Stimulated activated CD4-positive, alpha-beta T cell treated with anti-CD3 and anti-CD28 coated beads, Interleukin-12 subunit alpha, Interleukin-12 subunit beta, amount 100 ng/mL, for 4 hours (primary cell): Measurements from ENCODE around the gene MRPL22.
"Not testable (repeated sequence)": the region's sequence is repeated elsewhere in the genome, so short reads cannot be mapped to it uniquely, and the experiment has no call there.

ENCODE experiments used
- DNase-seq: peaks from one replicate; pipeline ENCODE4 v3.0.0-alpha.2; 2020

MRPL22 gene

GRCh38 chr5:154940772-154941620 is at the start of gene MRPL22:
MRPL22 (plus strand) TSS chr5:154941073; CDS start chr5:154941111, 38 bp downstream.
- DNase-seq = peak; percentile 93

DNA sequence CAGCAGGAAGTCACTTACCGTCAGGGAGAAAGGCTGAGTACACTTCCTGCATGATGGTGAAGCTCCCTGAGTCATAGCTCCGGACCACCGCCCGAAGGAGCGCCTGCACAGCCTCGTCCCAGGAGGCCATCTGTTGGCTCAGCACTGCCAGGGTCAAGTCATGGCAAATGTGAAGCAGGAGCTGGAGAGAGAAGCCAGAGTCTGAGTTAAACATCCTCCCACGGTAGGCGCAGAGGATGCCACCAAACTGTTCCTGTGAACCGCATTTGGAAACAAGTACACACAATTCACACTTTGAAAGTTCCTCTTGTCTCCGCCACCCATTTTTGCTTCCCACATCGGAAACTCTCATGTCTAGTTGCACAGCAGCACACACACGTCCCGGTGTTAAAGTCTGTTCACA is 48.5 kb upstream of the MRPL22 start:
- no peak for DNase-seq

- no peak for DNase-seq
These were observed 47.5 kb upstream of the MRPL22 start for GRCh38 chr5:154893381-154893780.

GRCh38 chr5:154895606-154896561 is 45.0 kb upstream of the MRPL22 start:
- DNase-seq = no peak

DNA sequence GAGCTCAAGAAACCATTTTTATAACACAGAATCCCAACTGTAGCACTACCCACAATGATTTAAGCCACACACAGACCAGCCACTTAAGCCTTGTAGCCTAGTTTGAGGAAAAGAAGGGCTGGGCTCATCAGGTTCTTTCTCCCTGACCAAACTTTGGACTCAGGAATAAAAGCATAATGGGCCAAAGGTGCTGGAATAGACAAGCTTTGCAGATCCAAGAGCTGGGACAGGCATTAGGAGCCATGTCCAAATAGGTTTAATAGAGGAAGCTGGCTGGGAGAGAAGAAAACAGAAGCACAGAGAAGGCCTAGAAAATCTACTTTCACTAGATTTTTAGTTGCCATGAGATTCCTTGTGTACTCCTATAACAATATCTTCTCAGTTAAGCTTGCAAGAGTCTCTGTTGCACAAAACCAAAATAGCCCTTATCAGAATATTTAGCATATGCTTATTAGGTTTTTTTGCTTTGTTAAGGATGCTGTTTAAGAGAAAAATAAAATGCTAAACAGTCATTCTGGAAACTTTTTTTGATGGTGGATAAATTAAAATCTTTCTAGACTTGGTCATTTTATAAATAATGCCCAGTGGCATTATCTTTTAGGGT is 44.2 kb upstream of the MRPL22 start:
- no peak for DNase-seq

- no peak for DNase-seq
These were observed 42.7 kb upstream of the MRPL22 start for GRCh38 chr5:154898210-154898609.

DNA sequence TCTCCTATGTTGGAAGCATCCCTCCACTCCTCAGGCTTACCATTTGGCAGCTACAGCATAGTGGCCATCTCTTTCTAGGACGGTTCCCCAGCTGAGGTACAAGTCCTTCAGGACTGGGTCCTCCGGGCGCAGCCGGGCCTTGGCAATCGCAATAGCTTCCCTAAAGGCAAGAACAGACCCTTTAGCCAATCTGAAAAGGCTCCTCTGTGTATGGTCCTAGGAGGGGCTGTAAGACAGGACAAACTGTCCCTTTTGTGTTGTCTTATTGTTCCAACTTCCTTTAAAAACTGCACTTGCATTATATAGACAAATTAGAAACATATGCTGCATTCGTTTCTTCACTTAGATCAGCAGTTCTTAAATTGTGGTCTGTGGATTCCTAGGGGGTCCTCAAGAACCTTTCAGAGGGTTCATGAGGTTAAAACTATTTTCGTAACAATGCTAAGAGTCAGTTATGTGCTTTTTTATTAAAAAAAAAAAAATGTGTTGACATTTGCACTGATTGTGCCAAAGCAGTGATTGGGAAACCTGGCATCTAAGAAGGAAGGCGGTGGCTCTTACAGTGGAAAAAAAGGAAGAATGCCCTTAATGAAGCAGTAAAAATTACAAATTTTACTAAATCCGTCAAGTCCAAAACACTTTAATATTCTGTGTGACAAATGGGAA is 41.6 kb upstream of the MRPL22 start:
- DNase-seq = no peak

GRCh38 chr5:154900066-154900465 is 40.8 kb upstream of the MRPL22 start:
- DNase-seq = no peak

DNA sequence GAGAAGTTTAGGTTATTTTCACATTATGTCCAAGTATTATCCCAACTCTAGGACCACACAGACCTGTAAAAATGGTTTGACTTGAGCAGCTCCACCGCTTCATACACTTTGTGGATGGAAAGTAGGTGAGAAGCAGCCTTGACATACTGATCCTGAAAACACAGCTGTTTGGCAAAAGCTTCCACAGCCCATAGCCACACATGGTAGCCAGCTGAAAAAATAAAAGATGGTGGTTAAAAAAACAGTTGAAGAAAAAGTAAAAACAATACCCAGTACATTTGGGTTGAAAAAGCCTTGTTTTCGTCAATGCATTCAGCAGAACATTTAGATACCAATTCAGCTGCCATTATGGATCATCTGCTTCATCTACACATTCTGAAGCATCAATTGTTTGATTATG is 39.6 kb upstream of the MRPL22 start:
- DNase-seq = no peak

DNA sequence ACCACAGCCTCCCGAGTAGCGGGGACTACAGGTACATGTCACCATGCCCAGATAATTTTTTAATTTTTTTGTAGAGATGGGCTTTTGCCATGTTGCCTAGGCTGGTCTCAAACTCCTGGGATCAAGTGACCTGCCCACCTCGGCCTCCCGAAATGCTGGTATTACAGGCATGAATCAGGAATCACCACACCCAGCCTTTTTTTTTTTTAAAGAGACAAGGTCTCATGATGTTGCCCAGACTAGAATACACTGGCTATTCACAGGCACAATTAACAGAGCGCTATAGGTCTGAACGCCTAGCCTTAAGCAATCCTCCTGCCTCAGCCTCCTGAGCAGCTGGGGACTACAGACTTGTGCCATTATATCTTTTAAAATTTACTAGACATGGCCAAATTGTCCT is 39.0 kb upstream of the MRPL22 start:
- DNase-seq = no peak

DNA sequence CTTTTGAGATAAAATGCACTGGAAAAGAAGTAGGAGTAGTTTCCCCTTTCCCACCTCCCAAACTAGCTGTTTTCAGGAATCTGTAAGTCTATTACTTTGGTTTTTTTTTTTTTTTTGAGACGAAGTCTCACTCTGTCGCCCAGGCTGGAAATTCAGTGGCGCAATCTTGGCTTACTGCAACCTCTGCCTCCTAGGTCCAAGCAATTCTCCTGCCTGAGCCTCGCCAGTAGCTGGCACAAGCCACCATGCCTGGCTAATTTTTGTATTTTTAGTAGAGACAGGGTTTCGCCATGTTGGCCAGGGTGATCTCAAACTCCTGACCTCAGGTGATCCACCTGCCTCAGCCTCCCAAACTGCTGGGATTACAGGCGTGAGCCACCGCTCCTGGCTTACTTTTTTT is 35.3 kb upstream of the MRPL22 start:
- not testable (repeated sequence) for DNase-seq

DNA sequence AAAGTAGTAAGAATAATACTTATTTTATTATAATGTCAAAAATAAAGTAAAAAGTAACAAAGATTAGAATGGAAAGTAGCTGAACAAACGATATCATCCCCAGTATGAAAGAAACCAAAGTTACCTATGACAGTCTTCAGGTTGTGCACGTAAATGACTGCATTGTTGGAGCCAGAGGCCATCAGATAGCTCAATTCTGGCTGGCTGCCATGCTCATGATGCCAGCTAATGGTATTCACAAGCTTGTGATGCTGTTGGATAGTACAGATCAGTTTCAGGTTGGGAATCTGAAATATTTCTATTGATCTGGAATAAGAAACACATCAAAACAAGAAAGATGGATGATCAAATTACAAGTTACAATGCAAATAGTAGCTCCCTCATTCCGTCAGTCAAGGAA is 24.0 kb upstream of the MRPL22 start:
- no peak for DNase-seq

DNA sequence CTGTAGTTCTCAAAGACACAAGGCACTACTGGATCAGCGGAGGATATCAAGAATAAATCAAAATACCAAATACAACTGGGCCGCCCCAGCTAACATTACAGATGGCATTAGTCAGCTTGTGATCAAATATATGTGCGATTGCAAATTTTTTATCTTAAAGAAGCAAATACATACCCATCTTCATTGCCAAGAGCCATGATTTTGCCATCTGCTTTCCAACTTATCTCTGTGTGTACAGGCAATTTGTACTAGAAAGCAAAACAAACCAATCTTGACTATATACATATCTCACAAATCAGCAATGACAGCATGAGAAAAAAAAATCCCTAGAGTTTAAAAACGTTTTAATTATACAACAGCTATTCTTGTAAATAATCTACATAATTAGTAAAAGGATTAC is 23.1 kb upstream of the MRPL22 start:
- DNase-seq = no peak

DNA sequence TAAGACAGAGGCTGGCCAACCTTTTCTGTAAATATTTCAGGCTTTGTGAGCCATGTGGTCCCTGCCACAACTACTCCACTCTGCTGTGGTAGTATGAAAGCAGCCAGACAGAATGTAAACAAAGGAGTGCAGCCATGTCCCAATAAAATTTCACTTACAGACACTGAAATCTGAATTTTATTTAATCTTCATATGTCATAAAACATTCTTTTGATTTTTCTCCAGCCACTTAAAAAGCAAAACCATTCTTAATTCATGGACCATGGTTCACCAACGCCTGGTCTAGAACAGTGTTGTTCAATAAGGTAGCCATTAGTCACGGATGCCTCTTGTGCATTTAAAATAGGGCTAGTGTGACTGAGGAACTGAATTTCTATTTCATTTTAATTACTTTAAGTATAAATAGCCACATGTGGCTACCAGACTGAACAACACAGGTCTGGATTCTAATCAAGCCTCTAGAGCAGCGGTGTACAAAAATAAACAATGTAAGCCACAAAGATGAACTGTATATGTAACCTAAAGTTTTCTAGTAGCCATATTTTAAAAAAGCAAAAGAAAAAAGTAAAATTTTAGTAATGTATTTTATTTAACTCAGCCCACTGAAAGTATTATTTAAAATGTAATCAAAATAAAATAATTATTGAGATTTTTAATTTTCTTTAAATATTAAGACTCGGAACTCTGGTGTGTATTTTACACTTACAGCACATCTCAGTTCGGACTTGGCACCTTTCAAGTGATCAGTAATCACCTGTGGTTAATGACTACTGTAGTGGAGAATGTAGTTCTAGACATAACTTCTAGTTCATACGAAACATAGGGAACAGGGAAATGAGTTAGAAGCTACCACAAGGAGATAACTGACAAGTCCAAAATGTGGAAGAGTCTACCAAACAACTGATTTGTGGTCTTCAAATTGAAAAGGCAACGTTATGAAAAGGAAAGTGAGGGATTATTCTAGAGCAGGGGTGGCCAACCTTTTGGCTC is 17.1 kb upstream of the MRPL22 start:
- no peak for DNase-seq

DNA sequence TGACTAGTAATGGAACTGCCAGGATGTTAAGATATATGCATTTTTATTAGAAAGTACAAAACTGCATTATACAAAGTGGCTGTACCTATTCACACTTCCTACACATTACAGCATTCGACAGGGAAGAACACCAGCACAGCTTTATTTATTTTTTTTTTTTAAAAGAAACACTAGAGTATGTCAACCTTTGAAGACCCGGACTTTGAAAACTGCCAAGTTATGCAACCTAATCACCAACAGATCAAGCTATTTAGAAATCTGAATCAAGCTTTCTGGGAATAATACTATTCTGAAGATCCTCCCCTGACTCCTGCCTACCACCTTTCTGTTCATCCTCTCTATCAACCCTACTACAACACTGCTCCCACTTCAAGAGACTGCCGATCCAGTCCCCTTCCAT is 7.3 kb upstream of the MRPL22 start:
- DNase-seq = no peak

GRCh38 chr5:154934881-154935280 is 6.0 kb upstream of the MRPL22 start:
- DNase-seq = no peak

- no peak for DNase-seq
These were observed 3.6 kb upstream of the MRPL22 start for GRCh38 chr5:154937186-154937717.

GRCh38 chr5:154937718-154938466 is 3.0 kb upstream of the MRPL22 start, which contains the start of gene GEMIN5:
GEMIN5 (minus strand) TSS chr5:154938211; CDS start chr5:154938133, 78 bp downstream.
- peak; percentile 81 for DNase-seq

DNA sequence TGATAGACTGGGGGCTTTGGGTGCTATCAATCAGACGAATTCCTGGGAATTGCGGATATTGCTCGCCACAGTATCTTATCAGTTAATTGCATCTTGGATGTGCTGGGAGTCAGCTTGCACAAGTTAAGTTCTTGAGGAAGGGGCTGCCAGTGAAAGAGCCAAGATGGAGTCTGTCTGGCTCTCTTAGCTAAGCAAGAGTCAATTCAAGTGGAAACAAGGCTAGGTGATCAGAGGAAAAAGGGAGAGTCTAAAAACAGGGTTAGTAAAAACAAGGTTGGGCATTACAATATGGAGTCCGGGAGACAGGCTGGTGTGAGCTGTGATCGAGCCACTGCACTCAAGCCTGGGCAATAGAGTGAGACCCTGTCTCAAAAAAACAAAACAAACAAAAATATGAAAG is 1.5 kb upstream of the MRPL22 start:
- DNase-seq = not testable (repeated sequence)

GRCh38 chr5:154940375-154940771 is 500 bp upstream of the MRPL22 start:
- DNase-seq = no peak
